HG03558 (cell line): ENCODE results near the gene REN.

ENCODE experiments used
- ATAC-seq: cut with Tn5 transposase; IDR thresholded peaks from one replicate; pipeline ENCODE4 v1.9.1; 2021; ENCODE audit warnings: moderate number of reproducible peaks; ENCODE audit not compliant: unreplicated experiment; ENCODE audit errors: extremely low read depth

REN gene

GRCh38 chr1:204192046-204192445 lies 25.9 kb upstream of the REN start:
- no peak for ATAC-seq

GRCh38 chr1:204191456-204191855 lies 25.3 kb upstream of the REN start:
- ATAC-seq, result no peak

GRCh38 chr1:204190212-204191211 lies 24.4 kb upstream of the REN start:
- ATAC-seq, result no peak

GRCh38 chr1:204188959-204189639 lies 23.0 kb upstream of the REN start:
- ATAC-seq, result no peak

GRCh38 chr1:204186597-204186996 lies 20.5 kb upstream of the REN start:
- ATAC-seq, result no peak

GRCh38 chr1:204181116-204181515 lies 15.0 kb upstream of the REN start:
- ATAC-seq, result no peak

GRCh38 chr1:204180133-204180532 lies 14.0 kb upstream of the REN start:
- ATAC-seq, result no peak

GRCh38 chr1:204178487-204179281 lies 12.5 kb upstream of the REN start:
- no peak for ATAC-seq

- ATAC-seq, result no peak
Observed at GRCh38 chr1:204177133-204177532, 11.0 kb upstream of the REN start.

- ATAC-seq, result no peak
Observed at GRCh38 chr1:204176049-204176448, 9.9 kb upstream of the REN start.

GRCh38 chr1:204174958-204175357 lies 8.8 kb upstream of the REN start:
- ATAC-seq, result no peak

- no peak for ATAC-seq
Observed at GRCh38 chr1:204172404-204173029, 6.4 kb upstream of the REN start.

- no peak for ATAC-seq
Observed at GRCh38 chr1:204171751-204172178, 5.6 kb upstream of the REN start.

GRCh38 chr1:204170494-204171155 lies 4.5 kb upstream of the REN start:
- ATAC-seq, result no peak

GRCh38 chr1:204169858-204170257 lies 3.7 kb upstream of the REN start:
- ATAC-seq, result no peak

- no peak for ATAC-seq
Observed at GRCh38 chr1:204167730-204168129, 1.6 kb upstream of the REN start.

- ATAC-seq, result no peak
Observed at GRCh38 chr1:204162494-204163074, 3.6 kb downstream of the REN start.

- ATAC-seq, result no peak
Observed at GRCh38 chr1:204161609-204162493, 4.3 kb downstream of the REN start.
